NCI-H1436 (cell line): ENCODE results near the gene KLF11.
"Not testable (repeated sequence)": the region's sequence is repeated elsewhere in the genome, so short reads cannot be mapped to it uniquely, and the experiment has no call there.

ENCODE experiments used
- DNase-seq: peaks from one replicate; lab custom pipeline; 2025; lab: John Stamatoyannopoulos, UW

KLF11 gene

GRCh38 chr2:10009811-10010781, 33.3 kb upstream of the KLF11 start:
- no peak for DNase-seq

GRCh38 chr2:10010861-10011605, 32.3 kb upstream of the KLF11 start:
- DNase-seq: not testable (repeated sequence)

GRCh38 chr2:10011606-10012325, 31.6 kb upstream of the KLF11 start:
- DNase-seq: not testable (repeated sequence)

- not testable (repeated sequence) for DNase-seq
Measured at GRCh38 chr2:10012366-10012962, 30.9 kb upstream of the KLF11 start.

GRCh38 chr2:10012963-10013461, 30.3 kb upstream of the KLF11 start:
- DNase-seq: no peak

GRCh38 chr2:10013651-10014417, 29.5 kb upstream of the KLF11 start:
- DNase-seq: not testable (repeated sequence)

- DNase-seq: no peak
Measured at GRCh38 chr2:10014418-10015190, 28.7 kb upstream of the KLF11 start.

GRCh38 chr2:10015376-10015989, 27.9 kb upstream of the KLF11 start:
- not testable (repeated sequence) for DNase-seq

GRCh38 chr2:10016001-10016801, 27.1 kb upstream of the KLF11 start:
- no peak for DNase-seq

GRCh38 chr2:10016802-10017258, 26.5 kb upstream of the KLF11 start:
- no peak for DNase-seq

- DNase-seq: no peak
Measured at GRCh38 chr2:10017313-10017941, 25.9 kb upstream of the KLF11 start.

- no peak for DNase-seq
Measured at GRCh38 chr2:10019174-10019573, 24.2 kb upstream of the KLF11 start.

GRCh38 chr2:10019602-10020400, 23.5 kb upstream of the KLF11 start:
- DNase-seq: no peak

GRCh38 chr2:10022041-10022421, 21.3 kb upstream of the KLF11 start:
- DNase-seq: no peak

GRCh38 chr2:10022445-10022844, 20.9 kb upstream of the KLF11 start:
- no peak for DNase-seq

GRCh38 chr2:10022966-10023662, 20.2 kb upstream of the KLF11 start:
- DNase-seq: no peak
